Measurements from ENCODE around the gene KICS2. TPM values are rescaled to one million over a fixed set of nuclear protein-coding genes. Genes with fewer than 3 reads are reported as not detected.

Gene KICS2
- total RNA-seq, 1 donor from 2014 or later = 3.6 TPM

GRCh38 chr12:64232196-64232595, 10.1 kb upstream of the KICS2 start:
- H3K9me3 Mint-ChIP-seq (ENCODE audit: unreplicated experiment) = peaks cover 4% of the 10 kb centered on the region
- no peaks in the 10 kb centered on the region for H3K27me3 Mint-ChIP-seq (ENCODE audit: unreplicated experiment)
- H3K4me3 Mint-ChIP-seq (ENCODE audit: unreplicated experiment) = no peak overlapping the region
- peaks cover 3% of the 10 kb centered on the region for H3K4me1 Mint-ChIP-seq (ENCODE audit: unreplicated experiment)
- no peaks in the 10 kb centered on the region for H3K36me3 Mint-ChIP-seq (ENCODE audit: unreplicated experiment)
- H3K27ac Mint-ChIP-seq (ENCODE audit: unreplicated experiment) = no peak overlapping the region
- no peak for TF ChIP-seq CTCF (IDR thresholded peaks at IDR 0.05)
- no peak for DNase-seq (ENCODE audit: extremely low spot score, unreplicated experiment)

- Mint-ChIP-seq H3K9me3 (ENCODE audit: unreplicated experiment) (peaks cover 4% of the 10 kb centered on the region), H3K4me3 (ENCODE audit: unreplicated experiment) (no peak overlapping the region), H3K36me3 (ENCODE audit: unreplicated experiment) (no peaks in the 10 kb centered on the region), H3K4me1 (ENCODE audit: unreplicated experiment) (peaks cover 3% of the 10 kb centered on the region), H3K27me3 (ENCODE audit: unreplicated experiment) (peaks cover 4% of the 10 kb centered on the region), H3K27ac (ENCODE audit: unreplicated experiment) (no peak overlapping the region)
- no peak for DNase-seq (ENCODE audit: extremely low spot score, unreplicated experiment)
- TF ChIP-seq CTCF (IDR thresholded peaks at IDR 0.05) = no peak
These were observed 7.7 kb upstream of the KICS2 start for GRCh38 chr12:64229796-64230195.

- Mint-ChIP-seq H3K9me3 (ENCODE audit: unreplicated experiment) (peaks cover 4% of the 10 kb centered on the region), H3K4me1 (ENCODE audit: unreplicated experiment) (peaks cover 3% of the 10 kb centered on the region), H3K36me3 (ENCODE audit: unreplicated experiment) (no peaks in the 10 kb centered on the region), H3K27me3 (ENCODE audit: unreplicated experiment) (peaks cover 4% of the 10 kb centered on the region), H3K4me3 (ENCODE audit: unreplicated experiment) (no peak overlapping the region), H3K27ac (ENCODE audit: unreplicated experiment) (no peak overlapping the region)
- no peak for DNase-seq (ENCODE audit: extremely low spot score, unreplicated experiment)
- TF ChIP-seq CTCF (IDR thresholded peaks at IDR 0.05) = no peak
These were observed 7.1 kb upstream of the KICS2 start for GRCh38 chr12:64229240-64229639.

- Mint-ChIP-seq H3K9me3 (ENCODE audit: unreplicated experiment) (peaks cover 4% of the 10 kb centered on the region), H3K4me3 (ENCODE audit: unreplicated experiment) (no peak overlapping the region), H3K27ac (ENCODE audit: unreplicated experiment) (no peak overlapping the region), H3K36me3 (ENCODE audit: unreplicated experiment) (no peaks in the 10 kb centered on the region), H3K4me1 (ENCODE audit: unreplicated experiment) (peaks cover 10% of the 10 kb centered on the region), H3K27me3 (ENCODE audit: unreplicated experiment) (peaks cover 4% of the 10 kb centered on the region)
- TF ChIP-seq CTCF (IDR thresholded peaks at IDR 0.05) = no peak
- DNase-seq (ENCODE audit: extremely low spot score, unreplicated experiment) = no peak
These were observed 3.5 kb upstream of the KICS2 start for GRCh38 chr12:64225626-64226025.

GRCh38 chr12:64221651-64222008, 466 bp downstream of the KICS2 start:
- H3K36me3 Mint-ChIP-seq (ENCODE audit: unreplicated experiment) = no peaks in the 10 kb centered on the region
- peak; percentile 92 for DNase-seq (ENCODE audit: extremely low spot score, unreplicated experiment)
- H3K9me3 Mint-ChIP-seq (ENCODE audit: unreplicated experiment) = no peaks in the 10 kb centered on the region
- TF ChIP-seq CTCF (IDR thresholded peaks at IDR 0.05) = no peak
- H3K4me3 Mint-ChIP-seq (ENCODE audit: unreplicated experiment) = peak overlapping the region; percentile 96
- H3K4me1 Mint-ChIP-seq (ENCODE audit: unreplicated experiment) = peaks cover 10% of the 10 kb centered on the region
- peaks cover 4% of the 10 kb centered on the region for H3K27me3 Mint-ChIP-seq (ENCODE audit: unreplicated experiment)
- H3K27ac Mint-ChIP-seq (ENCODE audit: unreplicated experiment) = peak overlapping the region; percentile 92
